Mesenchymal stem cell (in vitro differentiated cells and primary cell): ENCODE data around the gene CAMKMT.

Experiments used
- DNase-seq: peaks from one replicate; pipeline ENCODE4 v3.0.0-alpha.2; 2013
- H2AFZ ChIP-seq: one replicate; pipeline ENCODE4 v1.6.1; 2013; ENCODE audit warnings: low read depth, mild to moderate bottlenecking, control low read depth, inconsistent platforms, low read length, moderate library complexity
- H2AK5ac ChIP-seq: 2 replicates; pipeline ENCODE4 v1.6.1; 2013; ENCODE audit warnings: low read length, moderate library complexity, mild to moderate bottlenecking, inconsistent platforms; ENCODE audit not compliant: severe bottlenecking
- H2BK120ac ChIP-seq: one replicate; pipeline ENCODE4 v1.6.1; 2013; ENCODE audit warnings: low read depth, mild to moderate bottlenecking, inconsistent platforms, low read length, moderate library complexity
- H2BK12ac ChIP-seq, 2 experiments: one replicate each; pipeline ENCODE4 v1.6.1; 2013; ENCODE audit warnings: inconsistent platforms in 2 of 2, low read length in 2 of 2, mild to moderate bottlenecking in 2 of 2, moderate library complexity in 2 of 2, control low read depth in 1 of 2
- H2BK15ac ChIP-seq: one replicate; pipeline ENCODE4 v1.6.1; 2013; ENCODE audit warnings: mild to moderate bottlenecking, low read depth, inconsistent platforms; ENCODE audit not compliant: poor library complexity, severe bottlenecking
- H2BK5ac ChIP-seq: 2 replicates; pipeline ENCODE4 v1.6.1; 2013; ENCODE audit warnings: low read depth, mild to moderate bottlenecking, low read length, control low read depth, inconsistent platforms; ENCODE audit not compliant: poor library complexity, severe bottlenecking
- H3K14ac ChIP-seq, 2 experiments: one replicate each; pipeline ENCODE4 v1.6.1; 2013; ENCODE audit warnings: inconsistent platforms in 2 of 2, low read length in 2 of 2, control low read depth in 1 of 2, mild to moderate bottlenecking in 1 of 2, moderate library complexity in 1 of 2
- H3K18ac ChIP-seq, 2 experiments: one replicate each; pipeline ENCODE4 v1.6.1; 2013; ENCODE audit warnings: inconsistent platforms in 2 of 2, low read length in 2 of 2, control low read depth in 1 of 2, low read depth in 1 of 2, mild to moderate bottlenecking in 1 of 2
- H3K23ac ChIP-seq, 2 experiments: one replicate each; pipeline ENCODE4 v1.6.1; 2013; ENCODE audit warnings: inconsistent platforms in 2 of 2, low read length in 2 of 2, mild to moderate bottlenecking in 2 of 2, moderate library complexity in 2 of 2, control low read depth in 1 of 2
- H3K27ac ChIP-seq: 2 replicates; pipeline ENCODE4 v1.5.1; 2013; ENCODE audit warnings: mild to moderate bottlenecking, moderate library complexity, low read length, control low read depth, inconsistent platforms; ENCODE audit not compliant: poor library complexity, severe bottlenecking
- H3K27me3 ChIP-seq, 2 experiments: 2 replicates each; pipeline versions ENCODE4 v1.6.1 to v1.7.0; 2013; ENCODE audit warnings: low read length in 2 of 2, mild to moderate bottlenecking in 2 of 2, moderate library complexity in 2 of 2, control low read depth in 1 of 2, inconsistent platforms in 1 of 2; ENCODE audit not compliant: control insufficient read depth in 1 of 2, insufficient read depth in 1 of 2
- H3K36me3 ChIP-seq, 2 experiments: 2 replicates each; pipeline versions ENCODE4 v1.6.1 to v1.7.0; 2013; ENCODE audit warnings: low read length in 2 of 2, control low read depth in 1 of 2, inconsistent platforms in 1 of 2, low read depth in 1 of 2, mild to moderate bottlenecking in 1 of 2; ENCODE audit not compliant: insufficient read depth in 2 of 2, control insufficient read depth in 1 of 2
- H3K4ac ChIP-seq, 2 experiments: one replicate each; pipeline ENCODE4 v1.6.1; 2013; ENCODE audit warnings: inconsistent platforms in 2 of 2, low read length in 2 of 2, mild to moderate bottlenecking in 2 of 2, moderate library complexity in 2 of 2, control low read depth in 1 of 2, low read depth in 1 of 2
- H3K4me1 ChIP-seq: 2 replicates; pipeline ENCODE4 v1.6.1; 2013; ENCODE audit warnings: low read depth, low read length, control low read depth; ENCODE audit not compliant: control insufficient read depth, insufficient read depth
- H3K4me2 ChIP-seq: 2 replicates; pipeline ENCODE4 v1.6.1; 2013; ENCODE audit warnings: low read length, mild to moderate bottlenecking, inconsistent platforms; ENCODE audit not compliant: poor library complexity, severe bottlenecking
- H3K4me3 ChIP-seq, 2 experiments: 2 replicates each; pipeline versions ENCODE4 v1.5.1 to v1.7.0; 2013; ENCODE audit warnings: low read length in 2 of 2, mild to moderate bottlenecking in 2 of 2, control low read depth in 1 of 2, low read depth in 1 of 2; ENCODE audit not compliant: insufficient read depth in 1 of 2
- H3K79me1 ChIP-seq: replicated peaks from 2 replicates; pipeline ENCODE4 v1.6.1; 2013; ENCODE audit warnings: mild to moderate bottlenecking, control low read depth, low read length, inconsistent platforms; ENCODE audit not compliant: poor library complexity, severe bottlenecking
- H3K9ac ChIP-seq: 2 replicates; pipeline ENCODE4 v1.7.0; 2013; ENCODE audit warnings: mild to moderate bottlenecking, low read length, moderate library complexity
- H3K9me3 ChIP-seq: 2 replicates; pipeline ENCODE4 v1.7.0; 2013; ENCODE audit warnings: mild to moderate bottlenecking, low read length; ENCODE audit not compliant: control insufficient read depth
- H4K8ac ChIP-seq: one replicate; pipeline ENCODE4 v1.6.1; 2013; ENCODE audit warnings: inconsistent platforms, mild to moderate bottlenecking, low read length, moderate library complexity
- H4K91ac ChIP-seq: one replicate; pipeline ENCODE4 v1.6.1; 2013; ENCODE audit warnings: mild to moderate bottlenecking, low read length, inconsistent platforms
- WGBS: methylation state at CpG from one replicate; pipeline ENCODE4 v1.1.7; 2013; ENCODE audit warnings: mixed read lengths; 5-methylcytosine and 5-hydroxymethylcytosine counted together

CAMKMT gene

GRCh38 chr2:44671276-44671675 lies 309.5 kb downstream of the CAMKMT start:
- no peaks in the 10 kb centered on the region for H3K79me1 ChIP-seq
- H3K14ac ChIP-seq, result no peak overlapping the region
- no peak overlapping the region for H2AK5ac ChIP-seq
- no peak overlapping the region for H2BK15ac ChIP-seq
- WGBS, result 81% methylated on average over 2 of the region's 2 CpGs
- H3K4ac ChIP-seq, result no peak overlapping the region
- no peak overlapping the region for H3K9ac ChIP-seq
- H3K18ac ChIP-seq, result no peak overlapping the region
- no peak for DNase-seq
- no peak overlapping the region for H3K4me2 ChIP-seq
- no peak overlapping the region for H2BK120ac ChIP-seq
- H3K27ac ChIP-seq, result no peak overlapping the region
- no peak overlapping the region for H3K23ac ChIP-seq
- H4K91ac ChIP-seq, result no peak overlapping the region
- H2BK12ac ChIP-seq, result no peak overlapping the region
- H3K9me3 ChIP-seq, result no peaks in the 10 kb centered on the region
- no peaks in the 10 kb centered on the region for H3K36me3 ChIP-seq
- peaks cover 0 to 4% of the 10 kb centered on the region in 2 experiments for H3K27me3 ChIP-seq
- H3K4me1 ChIP-seq, result no peaks in the 10 kb centered on the region
- H2AFZ ChIP-seq, result no peak overlapping the region
- H4K8ac ChIP-seq, result no peak overlapping the region
- H3K4me3 ChIP-seq, result no peak overlapping the region
- H2BK5ac ChIP-seq, result no peak overlapping the region

- no peak overlapping the region for H2BK12ac ChIP-seq
- H3K23ac ChIP-seq, result no peak overlapping the region
- DNase-seq, result no peak
- no peak overlapping the region for H2BK5ac ChIP-seq
- no peaks in the 10 kb centered on the region for H3K79me1 ChIP-seq
- WGBS, result 97% methylated on average over 4 of the region's 5 CpGs
- H3K4me2 ChIP-seq, result no peak overlapping the region
- H3K4me1 ChIP-seq, result no peaks in the 10 kb centered on the region
- H3K9ac ChIP-seq, result no peak overlapping the region
- H4K8ac ChIP-seq, result no peak overlapping the region
- no peak overlapping the region for H3K27ac ChIP-seq
- H3K14ac ChIP-seq, result no peak overlapping the region
- no peak overlapping the region for H3K18ac ChIP-seq
- H3K4ac ChIP-seq, result no peak overlapping the region
- H3K36me3 ChIP-seq, result no peaks in the 10 kb centered on the region
- no peak overlapping the region for H4K91ac ChIP-seq
- no peak overlapping the region for H2AK5ac ChIP-seq
- H2AFZ ChIP-seq, result no peak overlapping the region
- H2BK15ac ChIP-seq, result no peak overlapping the region
- H3K27me3 ChIP-seq, result peaks cover 0 to 4% of the 10 kb centered on the region in 2 experiments
- no peak overlapping the region for H3K4me3 ChIP-seq
- no peak overlapping the region for H2BK120ac ChIP-seq
- H3K9me3 ChIP-seq, result no peaks in the 10 kb centered on the region
These were observed 310.2 kb downstream of the CAMKMT start for GRCh38 chr2:44671916-44672315.

- Histone ChIP-seq H3K36me3 (no peaks in the 10 kb centered on the region), H3K4me3 (no peak overlapping the region), H3K79me1 (no peaks in the 10 kb centered on the region), H3K18ac (no peak overlapping the region), H2AFZ (no peak overlapping the region), H2AK5ac (no peak overlapping the region), H3K4me1 (no peaks in the 10 kb centered on the region), H4K91ac (no peak overlapping the region), H2BK15ac (no peak overlapping the region), H3K4me2 (no peak overlapping the region), H3K9me3 (no peaks in the 10 kb centered on the region), H3K9ac (no peak overlapping the region), H3K27ac (no peak overlapping the region), H2BK12ac (no peak overlapping the region), H3K4ac (no peak overlapping the region), H4K8ac (no peak overlapping the region), H3K27me3 (peaks cover 0 to 4% of the 10 kb centered on the region in 2 experiments), H2BK120ac (no peak overlapping the region), H3K14ac (no peak overlapping the region), H3K23ac (no peak overlapping the region), H2BK5ac (no peak overlapping the region)
- WGBS, result 100% methylated on average over 1 of the region's 1 CpG
- DNase-seq, result no peak
These were observed 310.7 kb downstream of the CAMKMT start for GRCh38 chr2:44672431-44672830.

GRCh38 chr2:44674473-44675284 lies 312.9 kb downstream of the CAMKMT start:
- H2AFZ ChIP-seq, result no peak overlapping the region
- no peak overlapping the region for H2BK120ac ChIP-seq
- WGBS, result 0% methylated on average over 3 of the region's 4 CpGs
- H3K9me3 ChIP-seq, result no peaks in the 10 kb centered on the region
- no peak overlapping the region for H4K8ac ChIP-seq
- no peak overlapping the region for H3K23ac ChIP-seq
- H3K36me3 ChIP-seq, result no peaks in the 10 kb centered on the region
- peaks cover 0 to 4% of the 10 kb centered on the region in 2 experiments for H3K27me3 ChIP-seq
- H4K91ac ChIP-seq, result no peak overlapping the region
- no peak overlapping the region for H2BK15ac ChIP-seq
- H2BK12ac ChIP-seq, result no peak overlapping the region
- H2AK5ac ChIP-seq, result no peak overlapping the region
- H3K14ac ChIP-seq, result no peak overlapping the region
- no peak overlapping the region for H3K4me3 ChIP-seq
- H3K27ac ChIP-seq, result no peak overlapping the region
- H3K4me2 ChIP-seq, result no peak overlapping the region
- DNase-seq, result no peak
- H3K18ac ChIP-seq, result no peak overlapping the region
- H3K9ac ChIP-seq, result no peak overlapping the region
- no peaks in the 10 kb centered on the region for H3K79me1 ChIP-seq
- H2BK5ac ChIP-seq, result no peak overlapping the region
- H3K4me1 ChIP-seq, result no peaks in the 10 kb centered on the region
- H3K4ac ChIP-seq, result no peak overlapping the region
